HepG2 (cell line): ENCODE measurements around the gene TASOR2. TPM values are rescaled to one million over a fixed set of nuclear protein-coding genes. Genes with fewer than 3 reads are reported as not detected.

Source experiments
- ATF5 ChIP-seq: sonication (generic); formaldehyde crosslinking; IDR thresholded peaks from 2 replicates; pipeline ENCODE4 v1.4.0; 2020; ENCODE audit warnings: mild to moderate bottlenecking, low read depth, missing genetic modification reagents
- CSRNP1 ChIP-seq: sonication (generic); formaldehyde crosslinking; IDR thresholded peaks from 2 replicates; pipeline ENCODE4 v1.8.1; 2023; ENCODE audit warnings: mild to moderate bottlenecking, missing genetic modification reagents
- FOXO4 ChIP-seq: sonication (generic); formaldehyde crosslinking; conservative IDR thresholded peaks from 2 replicates; pipeline ENCODE4 v1.8.1; 2023; ENCODE audit warnings: missing genetic modification reagents
- GRHL1 ChIP-seq: sonication (generic); formaldehyde crosslinking; conservative IDR thresholded peaks from 2 replicates; pipeline ENCODE4 v1.8.0; 2022; ENCODE audit warnings: missing genetic modification reagents
- HDAC6 ChIP-seq: fragments of 200-600 bp; sonication (generic); IDR thresholded peaks from 2 replicates; pipeline ENCODE4 v1.7.0; 2017; ENCODE audit warnings: mild to moderate bottlenecking, antibody characterized with exemption, low read length, low read depth
- NFYB ChIP-seq: sonication (generic); formaldehyde crosslinking; IDR thresholded peaks from 2 replicates; pipeline ENCODE4 v1.4.0; 2020; ENCODE audit warnings: missing genetic modification reagents
- NPAS2 ChIP-seq: sonication (generic); formaldehyde crosslinking; IDR thresholded peaks from 2 replicates; pipeline ENCODE4 v1.8.0; 2022; ENCODE audit warnings: mild to moderate bottlenecking, missing genetic modification reagents, borderline replicate concordance
- POGK ChIP-seq: sonication (generic); formaldehyde crosslinking; conservative IDR thresholded peaks from 2 replicates; pipeline ENCODE4 v1.8.0; 2022; ENCODE audit warnings: mild to moderate bottlenecking, moderate library complexity, missing genetic modification reagents
- RFXAP ChIP-seq: sonication (generic); formaldehyde crosslinking; IDR thresholded peaks from 2 replicates; pipeline ENCODE4 v1.4.0; 2020; ENCODE audit warnings: missing genetic modification reagents, borderline replicate concordance
- STAG1 ChIP-seq: sonication (generic); formaldehyde crosslinking; IDR thresholded peaks from 2 replicates; pipeline ENCODE4 v1.4.0; 2020; ENCODE audit warnings: missing genetic modification reagents
- TAF1 ChIP-seq: sonication (generic); formaldehyde crosslinking; IDR thresholded peaks from 2 replicates; pipeline ENCODE4 v1.4.0; 2020; ENCODE audit warnings: missing genetic modification reagents
- TFE3 ChIP-seq: IDR thresholded peaks from 2 replicates; pipeline ENCODE4 v1.6.1; 2016
- YY1 ChIP-seq: IDR thresholded peaks from 2 replicates; pipeline ENCODE4 v1.6.1; 2011; ENCODE audit warnings: low read length, low read depth, moderate library complexity, mild to moderate bottlenecking; ENCODE audit not compliant: insufficient read depth, insufficient replicate concordance
- ZBTB20 ChIP-seq: sonication (generic); formaldehyde crosslinking; IDR thresholded peaks from 2 replicates; pipeline ENCODE4 v1.8.1; 2023; ENCODE audit warnings: missing genetic modification reagents, low read depth, mild to moderate bottlenecking, borderline replicate concordance
- ZNF547 ChIP-seq: sonication (generic); formaldehyde crosslinking; IDR thresholded peaks from 2 replicates; pipeline ENCODE4 v1.5.1; 2020; ENCODE audit warnings: mild to moderate bottlenecking, missing genetic modification reagents
- ZNF770 ChIP-seq: sonication (generic); formaldehyde crosslinking; IDR thresholded peaks from 2 replicates; pipeline ENCODE4 v1.5.0; 2020; ENCODE audit warnings: mild to moderate bottlenecking, missing genetic modification reagents
- ZNF776 ChIP-seq: sonication (generic); formaldehyde crosslinking; IDR thresholded peaks from 2 replicates; pipeline ENCODE4 v1.4.0; 2020; ENCODE audit warnings: mild to moderate bottlenecking, missing genetic modification reagents
- polyA plus RNA-seq, 8 experiments: library from polyadenylated mRNA; depleted of rRNA in 3 of 8; stranded (reverse) in 7 of 8; unstranded in 1 of 8; fragments of >200 nt; fragmentation: Illumina TruSeq in 4 of 8; extraction: Trizol in 4 of 8; gene quantifications; 2 replicates each; pipeline versions ENCODE4 v1.2.1 to v1.2.3, GENCODE V29; 2011 to 2016; ENCODE audit warnings: low read depth in 4 of 8, missing spikeins in 1 of 8, mixed read lengths in 1 of 8; ENCODE audit not compliant: insufficient read depth in 1 of 8
- total RNA-seq, 5 experiments: library from RNA; depleted of rRNA; stranded (reverse); fragments of >200 nt; fragmentation: Illumina TruSeq; extraction: Trizol; gene quantifications; 2 replicates each; pipeline ENCODE4 v1.2.3, GENCODE V29; 2016; ENCODE audit warnings: low read depth in 1 of 5

The TASOR2 gene
- total and polyA plus RNA-seq, 2 of the 13 experiments (the other 11 are each of a cell fraction or from before 2014, with no cell fraction given) = 24.2 to 55.3 TPM

GRCh38 chr10:5666841-5667630 is 17.6 kb upstream of the TASOR2 start (continued):
- TF ChIP-seq CSRNP1 (CRISPR knock-in tag) (no peak), YY1 (no peak), ZNF547 (CRISPR knock-in tag) (no peak), FOXO4 (CRISPR knock-in tag) (no peak), POGK (no peak), TFE3 (CRISPR knock-in tag) (no peak; the same call in 1 of the 2 replicates), NPAS2 (CRISPR knock-in tag) (no peak), STAG1 (CRISPR knock-in tag) (no peak), ZNF770 (CRISPR knock-in tag) (no peak), HDAC6 (no peak), NFYB (CRISPR knock-in tag) (no peak), ATF5 (CRISPR knock-in tag) (no peak), RFXAP (no peak; the same call in 1 of the 2 replicates), GRHL1 (CRISPR knock-in tag) (no peak), TAF1 (CRISPR knock-in tag) (no peak), ZNF776 (CRISPR knock-in tag) (peak; percentile 46; the same call in 1 of the 2 replicates), ZBTB20 (CRISPR knock-in tag) (no peak; the same call in 1 of the 2 replicates)
